A172 (cell line): Measurements from ENCODE around the gene POLDIP2. TPM values are rescaled to one million over a fixed set of nuclear protein-coding genes. Genes with fewer than 3 reads are reported as not detected.

ENCODE experiments used
- DNase-seq: peaks from one replicate; pipeline ENCODE4 v3.0.0-alpha.2; 2015; ENCODE audit warnings: low spot score
- total RNA-seq: library from RNA; depleted of rRNA; stranded (reverse); fragments of >200 nt; shearing (Covaris generic); gene quantifications from 2 replicates; pipeline ENCODE4 v1.2.3, GENCODE V29; 2014; rRNA removed

The POLDIP2 gene
- total RNA-seq, 1 experiment from 2014 or later = 176 TPM

DNA sequence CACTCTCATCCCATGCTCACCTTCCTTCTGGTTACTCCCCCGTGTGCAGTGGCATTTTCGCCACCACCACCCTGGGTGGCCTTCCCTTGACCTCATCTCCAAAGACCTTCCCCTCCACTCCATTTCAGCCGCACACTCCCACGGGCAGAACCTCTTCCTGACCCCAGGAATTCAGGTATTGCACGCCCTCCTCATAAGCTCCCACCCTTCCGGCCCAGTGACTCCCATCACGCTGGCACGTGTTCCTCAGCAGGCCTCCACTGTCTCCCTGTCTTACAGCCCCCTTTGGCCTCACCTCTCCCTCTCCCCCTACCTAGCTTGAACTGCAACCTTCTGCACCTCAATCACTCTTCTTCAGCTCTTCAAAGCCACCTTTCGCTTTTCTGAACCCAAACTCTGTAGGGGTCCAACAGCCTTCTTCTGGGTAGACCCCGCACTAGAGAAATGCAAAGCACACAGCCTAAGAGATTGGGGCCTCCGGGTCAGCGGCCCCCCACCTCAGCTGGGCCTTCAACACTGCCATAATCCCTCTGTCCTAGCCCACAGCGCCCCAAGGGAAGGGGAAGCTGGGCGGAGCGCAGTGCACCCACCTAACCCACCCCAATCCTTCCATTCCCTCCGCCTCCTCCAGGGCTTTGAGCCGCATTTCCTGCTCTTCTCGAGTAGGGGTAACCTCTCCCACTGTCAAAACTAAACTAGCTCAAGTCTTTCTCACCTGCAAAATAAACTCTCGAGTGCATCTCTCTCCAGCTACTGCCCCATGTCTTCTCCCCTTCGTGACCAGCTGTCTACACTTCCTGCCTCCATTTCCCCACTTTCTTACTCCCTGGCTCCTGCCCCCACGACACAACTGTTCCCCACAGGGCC is 40.0 kb downstream of the POLDIP2 start:
- DNase-seq = no peak

DNA sequence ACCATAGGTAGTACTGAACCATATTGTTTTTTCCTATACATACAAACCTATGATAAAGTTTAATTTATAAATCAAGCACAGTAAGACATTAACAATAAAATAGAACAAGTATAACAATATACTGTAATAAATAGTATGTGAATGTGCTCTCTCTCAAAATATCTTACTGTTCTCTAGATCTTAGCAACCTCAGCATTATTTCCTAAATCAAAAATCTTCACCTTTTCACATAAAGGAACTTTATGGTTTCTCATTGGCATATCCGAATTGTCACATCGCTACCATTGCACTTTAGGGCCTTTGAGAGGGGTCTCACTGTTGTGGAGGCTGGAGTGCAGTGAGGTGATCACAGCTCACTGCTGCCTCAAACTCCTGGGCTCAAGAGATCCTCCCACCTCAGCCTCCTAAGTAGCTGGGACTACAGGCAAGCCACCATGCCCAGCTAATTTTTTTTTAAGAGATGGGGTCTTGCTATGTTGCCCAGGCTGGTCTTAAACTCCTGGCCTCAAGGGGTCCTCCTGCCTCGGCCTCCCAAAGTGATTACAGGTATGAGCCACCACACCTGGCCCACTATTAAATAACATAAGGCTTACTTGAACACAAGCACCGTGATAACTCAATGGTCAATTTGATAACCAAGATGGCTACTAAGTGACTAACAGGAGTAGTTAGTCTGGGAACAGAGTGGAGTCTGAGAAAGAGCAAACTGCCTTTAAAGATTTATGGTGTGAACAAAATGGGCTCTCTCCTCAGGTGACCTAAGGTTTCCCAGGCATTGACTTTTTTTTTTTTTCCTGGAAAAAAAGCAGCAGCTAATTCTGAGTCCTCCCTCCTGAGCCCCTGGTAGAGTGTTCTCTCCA is 41.3 kb downstream of the POLDIP2 start:
- no peak for DNase-seq

DNA sequence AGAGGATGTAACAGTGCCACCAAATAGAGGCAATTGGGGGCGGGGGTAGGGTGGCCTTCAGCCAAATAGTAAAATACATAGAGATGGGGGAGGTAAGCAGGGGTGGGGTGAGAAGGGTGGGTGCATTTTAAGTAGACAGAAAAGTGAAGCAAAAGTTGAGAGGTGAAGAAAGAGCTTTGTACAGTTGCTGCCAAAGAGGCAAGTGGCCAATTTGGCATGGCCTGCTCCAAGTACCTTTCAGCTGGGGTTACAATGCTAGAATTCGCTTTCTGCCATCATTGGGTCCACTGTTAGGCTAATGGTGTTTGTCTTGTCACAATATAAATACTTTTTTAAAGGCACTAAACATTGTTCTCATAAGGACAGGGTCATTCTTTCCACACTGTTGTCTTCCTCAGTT is 43.5 kb downstream of the POLDIP2 start:
- DNase-seq = no peak

DNA sequence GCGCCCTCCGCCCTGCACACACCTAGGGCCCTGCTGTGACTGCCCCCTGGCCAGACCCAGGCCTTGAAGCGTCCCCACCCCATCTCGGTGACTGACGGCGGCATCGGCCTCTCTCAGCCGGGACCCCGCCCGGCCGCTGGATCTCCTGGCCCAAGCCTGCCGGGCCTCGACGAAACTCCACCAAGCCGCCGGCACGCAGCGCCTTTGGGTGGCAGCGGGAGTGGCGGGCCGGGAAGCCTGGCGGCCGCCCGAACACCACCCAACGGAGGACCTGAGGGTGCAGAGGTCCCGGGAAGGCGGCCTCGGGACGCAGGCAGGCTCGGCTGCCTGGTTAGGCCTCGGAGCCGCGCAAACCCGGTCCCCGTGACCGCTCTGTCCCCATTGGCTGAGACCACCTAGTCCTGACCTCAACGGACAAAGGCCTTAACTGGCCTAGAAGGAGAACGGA is 50.3 kb downstream of the POLDIP2 start:
- no peak for DNase-seq

DNA sequence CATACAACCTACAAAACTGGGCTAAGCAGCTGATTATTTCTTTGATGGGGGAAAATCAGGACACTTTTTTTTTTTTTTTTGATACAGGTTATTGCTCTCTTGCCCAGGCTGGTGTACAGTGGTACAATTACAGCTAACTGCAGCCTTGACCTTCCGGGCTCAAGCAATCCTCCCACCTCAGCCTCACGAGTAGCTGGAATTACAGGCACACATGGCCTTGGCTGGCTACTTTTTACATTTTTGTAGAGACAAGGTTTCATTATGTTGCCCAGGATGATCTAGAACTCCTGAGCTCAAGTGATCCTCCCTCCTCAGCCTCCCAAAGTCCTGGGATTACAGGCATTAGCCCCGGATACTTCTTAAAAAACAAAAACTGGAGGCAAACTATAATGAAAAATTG is 58.9 kb downstream of the POLDIP2 start:
- DNase-seq = no peak

Other genes starting within 250 kb of the POLDIP2 start
- 32.7 and 43.9 TPM in 2 replicates for gene TMEM97, start 38.3 kb downstream of the POLDIP2 start, total RNA-seq
- 38.9 and 45.5 TPM in 2 replicates for gene IFT20, start 22.1 kb downstream of the POLDIP2 start, total RNA-seq
- 36.2 and 44.7 TPM in 2 replicates for gene TNFAIP1, start 21.8 kb downstream of the POLDIP2 start, total RNA-seq
- not detected in 2 replicates for gene SEBOX, start 7.7 kb upstream of the POLDIP2 start, total RNA-seq
- gene VTN, start 12.8 kb upstream of the POLDIP2 start, total RNA-seq = 0.43 and 4.4 TPM in 2 replicates
- gene SARM1, start 14.2 kb upstream of the POLDIP2 start, total RNA-seq = 20.2 and 23.2 TPM in 2 replicates
- gene SLC46A1, start 48.7 kb upstream of the POLDIP2 start, total RNA-seq = 2.5 and 4.9 TPM in 2 replicates
- not detected in 2 replicates for gene SLC13A2, start 116.1 kb upstream of the POLDIP2 start, total RNA-seq
- gene FOXN1, start 148.8 kb upstream of the POLDIP2 start, total RNA-seq = 0.22 TPM in 1 of 2 replicates, not detected in the other
- 65.5 and 73.5 TPM in 2 replicates for gene UNC119, start 195.1 kb upstream of the POLDIP2 start, total RNA-seq
- gene PIGS, start 214.0 kb upstream of the POLDIP2 start, total RNA-seq = 48.9 and 83.5 TPM in 2 replicates
- gene ALDOC, start 219.4 kb upstream of the POLDIP2 start, total RNA-seq = 1.3 and 2.1 TPM in 2 replicates
- gene SPAG5, start 241.5 kb upstream of the POLDIP2 start, total RNA-seq = 162 and 170 TPM in 2 replicates